ENCODE results near the gene DTNBP1.
A peak's percentile ranks its signal among the peaks of the same experiment; 100 is the strongest.

The DTNBP1 gene

GRCh38 chr6:15513131-15513771, 149.6 kb downstream of the DTNBP1 start:
- Mint-ChIP-seq H3K9me3 (no peaks in the 10 kb centered on the region), H3K4me3 (no peak overlapping the region), H3K36me3 (ENCODE audit: low read depth) (peaks cover 21% of the 10 kb centered on the region), H3K27me3 (ENCODE audit: low read depth) (no peaks in the 10 kb centered on the region), H3K4me1 (ENCODE audit: low read depth) (peaks cover 5% of the 10 kb centered on the region), H3K27ac (no peak overlapping the region)

- no peaks in the 10 kb centered on the region for H3K9me3 Mint-ChIP-seq
- no peak overlapping the region for H3K27ac Mint-ChIP-seq
- H3K4me1 Mint-ChIP-seq (ENCODE audit: low read depth) = peaks cover 5% of the 10 kb centered on the region
- no peak overlapping the region for H3K4me3 Mint-ChIP-seq
- H3K27me3 Mint-ChIP-seq (ENCODE audit: low read depth) = no peaks in the 10 kb centered on the region
- peaks cover 21% of the 10 kb centered on the region for H3K36me3 Mint-ChIP-seq (ENCODE audit: low read depth)
Measured at GRCh38 chr6:15512721-15513120, 150.1 kb downstream of the DTNBP1 start.

- Mint-ChIP-seq H3K4me1 (ENCODE audit: low read depth) (peaks cover 5% of the 10 kb centered on the region), H3K4me3 (no peak overlapping the region), H3K27me3 (ENCODE audit: low read depth) (no peaks in the 10 kb centered on the region), H3K27ac (peak overlapping the region; percentile 41), H3K9me3 (no peaks in the 10 kb centered on the region), H3K36me3 (ENCODE audit: low read depth) (peaks cover 24% of the 10 kb centered on the region)
Measured at GRCh38 chr6:15512126-15512525, 150.7 kb downstream of the DTNBP1 start.

- Mint-ChIP-seq H3K4me1 (ENCODE audit: low read depth) (peaks cover 5% of the 10 kb centered on the region), H3K4me3 (no peak overlapping the region), H3K27me3 (ENCODE audit: low read depth) (no peaks in the 10 kb centered on the region), H3K27ac (no peak overlapping the region), H3K9me3 (no peaks in the 10 kb centered on the region), H3K36me3 (ENCODE audit: low read depth) (peaks cover 24% of the 10 kb centered on the region)
Measured at GRCh38 chr6:15511248-15512125, 151.3 kb downstream of the DTNBP1 start.

- Mint-ChIP-seq H3K27me3 (ENCODE audit: low read depth) (no peaks in the 10 kb centered on the region), H3K36me3 (ENCODE audit: low read depth) (peaks cover 24% of the 10 kb centered on the region), H3K9me3 (no peaks in the 10 kb centered on the region), H3K4me3 (no peak overlapping the region), H3K27ac (no peak overlapping the region), H3K4me1 (ENCODE audit: low read depth) (peaks cover 5% of the 10 kb centered on the region)
Measured at GRCh38 chr6:15510536-15511247, 152.1 kb downstream of the DTNBP1 start.

GRCh38 chr6:15510121-15510520, 152.7 kb downstream of the DTNBP1 start:
- H3K27ac Mint-ChIP-seq = no peak overlapping the region
- peaks cover 21% of the 10 kb centered on the region for H3K36me3 Mint-ChIP-seq (ENCODE audit: low read depth)
- H3K4me3 Mint-ChIP-seq = no peak overlapping the region

GRCh38 chr6:15509335-15509933, 153.4 kb downstream of the DTNBP1 start:
- Mint-ChIP-seq H3K27ac (no peak overlapping the region), H3K4me3 (no peak overlapping the region), H3K9me3 (no peaks in the 10 kb centered on the region), H3K27me3 (ENCODE audit: low read depth) (no peaks in the 10 kb centered on the region), H3K36me3 (ENCODE audit: low read depth) (peaks cover 18% of the 10 kb centered on the region), H3K4me1 (ENCODE audit: low read depth) (peaks cover 2% of the 10 kb centered on the region)

More at GRCh38 chr6:15510121-15510520, 152.7 kb downstream of the DTNBP1 start:
- Mint-ChIP-seq H3K4me1 (ENCODE audit: low read depth) (peaks cover 5% of the 10 kb centered on the region), H3K9me3 (no peaks in the 10 kb centered on the region), H3K27me3 (ENCODE audit: low read depth) (no peaks in the 10 kb centered on the region)

GRCh38 chr6:15508931-15509330, 153.9 kb downstream of the DTNBP1 start:
- Mint-ChIP-seq H3K9me3 (no peaks in the 10 kb centered on the region), H3K4me1 (ENCODE audit: low read depth) (peaks cover 2% of the 10 kb centered on the region), H3K4me3 (no peak overlapping the region), H3K27me3 (ENCODE audit: low read depth) (no peaks in the 10 kb centered on the region), H3K27ac (no peak overlapping the region), H3K36me3 (ENCODE audit: low read depth) (peaks cover 16% of the 10 kb centered on the region)

- H3K4me3 Mint-ChIP-seq = no peak overlapping the region
- no peaks in the 10 kb centered on the region for H3K9me3 Mint-ChIP-seq
- peaks cover 15% of the 10 kb centered on the region for H3K36me3 Mint-ChIP-seq (ENCODE audit: low read depth)
- H3K27me3 Mint-ChIP-seq (ENCODE audit: low read depth) = no peaks in the 10 kb centered on the region
- H3K27ac Mint-ChIP-seq = no peak overlapping the region
- peaks cover 2% of the 10 kb centered on the region for H3K4me1 Mint-ChIP-seq (ENCODE audit: low read depth)
Measured at GRCh38 chr6:15508441-15508871, 154.4 kb downstream of the DTNBP1 start.

GRCh38 chr6:15507746-15508145, 155.1 kb downstream of the DTNBP1 start:
- H3K27me3 Mint-ChIP-seq (ENCODE audit: low read depth) = no peaks in the 10 kb centered on the region
- no peak overlapping the region for H3K27ac Mint-ChIP-seq
- H3K4me3 Mint-ChIP-seq = no peak overlapping the region
- no peaks in the 10 kb centered on the region for H3K9me3 Mint-ChIP-seq
- H3K36me3 Mint-ChIP-seq (ENCODE audit: low read depth) = peaks cover 16% of the 10 kb centered on the region
- H3K4me1 Mint-ChIP-seq (ENCODE audit: low read depth) = peaks cover 2% of the 10 kb centered on the region

- Mint-ChIP-seq H3K27ac (no peak overlapping the region), H3K36me3 (ENCODE audit: low read depth) (peaks cover 13% of the 10 kb centered on the region)
Measured at GRCh38 chr6:15507221-15507620, 155.6 kb downstream of the DTNBP1 start.

GRCh38 chr6:15506066-15506465, 156.8 kb downstream of the DTNBP1 start:
- Mint-ChIP-seq H3K4me3 (no peak overlapping the region), H3K27ac (no peak overlapping the region), H3K36me3 (ENCODE audit: low read depth) (peaks cover 19% of the 10 kb centered on the region), H3K9me3 (no peaks in the 10 kb centered on the region), H3K27me3 (ENCODE audit: low read depth) (no peaks in the 10 kb centered on the region), H3K4me1 (ENCODE audit: low read depth) (peaks cover 2% of the 10 kb centered on the region)

More at GRCh38 chr6:15507221-15507620, 155.6 kb downstream of the DTNBP1 start:
- no peaks in the 10 kb centered on the region for H3K9me3 Mint-ChIP-seq
- no peak overlapping the region for H3K4me3 Mint-ChIP-seq
- peaks cover 2% of the 10 kb centered on the region for H3K4me1 Mint-ChIP-seq (ENCODE audit: low read depth)
- no peaks in the 10 kb centered on the region for H3K27me3 Mint-ChIP-seq (ENCODE audit: low read depth)

GRCh38 chr6:15505463-15505918, 157.3 kb downstream of the DTNBP1 start:
- Mint-ChIP-seq H3K27ac (no peak overlapping the region), H3K36me3 (ENCODE audit: low read depth) (peaks cover 20% of the 10 kb centered on the region), H3K27me3 (ENCODE audit: low read depth) (no peaks in the 10 kb centered on the region), H3K4me3 (no peak overlapping the region), H3K9me3 (no peaks in the 10 kb centered on the region), H3K4me1 (ENCODE audit: low read depth) (peaks cover 1% of the 10 kb centered on the region)

All from T-helper 1 cell treated with Interleukin-12 subunit alpha and Interleukin-12 subunit beta and Interleukin-4 antibody, amounts not matched to agents 30 μg/mL and 1 μg/mL, for 36 hours (primary cell).